ENCODE measurements around the gene KDM6B.

Gene KDM6B

GRCh38 chr17:7882629-7883028 is 48.6 kb downstream of the KDM6B start:
- no peak for DNase-seq

All from GOT3 (cell line).